ENCODE results near the gene TMEM41A. TPM values are rescaled to one million over a fixed set of nuclear protein-coding genes. Genes with fewer than 3 reads are reported as not detected.

TMEM41A gene
- total and polyA plus RNA-seq, 2 experiments from 2014 or later, result 12.4 to 15.9 TPM

DNA sequence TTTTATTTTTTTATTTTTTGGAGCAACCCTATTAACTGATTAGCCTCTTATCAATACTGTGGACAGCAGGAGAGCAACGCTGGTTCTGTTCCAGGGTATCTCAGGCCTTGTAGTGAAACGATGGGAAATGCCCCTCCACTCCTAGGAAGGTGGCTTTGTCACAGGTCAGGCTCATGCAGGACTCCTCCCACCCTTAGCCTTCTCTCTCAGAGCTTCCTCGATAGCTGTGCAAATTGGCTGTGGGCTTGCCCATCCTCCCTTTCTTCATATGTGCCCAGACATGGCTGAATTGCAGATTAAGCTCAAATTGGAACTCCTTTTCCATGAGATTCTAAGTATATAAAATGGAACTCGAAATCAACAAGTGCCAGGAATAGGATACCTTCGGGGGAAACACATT is 38.5 kb downstream of the TMEM41A start (continued):
- TF ChIP-seq, protein P1, sequence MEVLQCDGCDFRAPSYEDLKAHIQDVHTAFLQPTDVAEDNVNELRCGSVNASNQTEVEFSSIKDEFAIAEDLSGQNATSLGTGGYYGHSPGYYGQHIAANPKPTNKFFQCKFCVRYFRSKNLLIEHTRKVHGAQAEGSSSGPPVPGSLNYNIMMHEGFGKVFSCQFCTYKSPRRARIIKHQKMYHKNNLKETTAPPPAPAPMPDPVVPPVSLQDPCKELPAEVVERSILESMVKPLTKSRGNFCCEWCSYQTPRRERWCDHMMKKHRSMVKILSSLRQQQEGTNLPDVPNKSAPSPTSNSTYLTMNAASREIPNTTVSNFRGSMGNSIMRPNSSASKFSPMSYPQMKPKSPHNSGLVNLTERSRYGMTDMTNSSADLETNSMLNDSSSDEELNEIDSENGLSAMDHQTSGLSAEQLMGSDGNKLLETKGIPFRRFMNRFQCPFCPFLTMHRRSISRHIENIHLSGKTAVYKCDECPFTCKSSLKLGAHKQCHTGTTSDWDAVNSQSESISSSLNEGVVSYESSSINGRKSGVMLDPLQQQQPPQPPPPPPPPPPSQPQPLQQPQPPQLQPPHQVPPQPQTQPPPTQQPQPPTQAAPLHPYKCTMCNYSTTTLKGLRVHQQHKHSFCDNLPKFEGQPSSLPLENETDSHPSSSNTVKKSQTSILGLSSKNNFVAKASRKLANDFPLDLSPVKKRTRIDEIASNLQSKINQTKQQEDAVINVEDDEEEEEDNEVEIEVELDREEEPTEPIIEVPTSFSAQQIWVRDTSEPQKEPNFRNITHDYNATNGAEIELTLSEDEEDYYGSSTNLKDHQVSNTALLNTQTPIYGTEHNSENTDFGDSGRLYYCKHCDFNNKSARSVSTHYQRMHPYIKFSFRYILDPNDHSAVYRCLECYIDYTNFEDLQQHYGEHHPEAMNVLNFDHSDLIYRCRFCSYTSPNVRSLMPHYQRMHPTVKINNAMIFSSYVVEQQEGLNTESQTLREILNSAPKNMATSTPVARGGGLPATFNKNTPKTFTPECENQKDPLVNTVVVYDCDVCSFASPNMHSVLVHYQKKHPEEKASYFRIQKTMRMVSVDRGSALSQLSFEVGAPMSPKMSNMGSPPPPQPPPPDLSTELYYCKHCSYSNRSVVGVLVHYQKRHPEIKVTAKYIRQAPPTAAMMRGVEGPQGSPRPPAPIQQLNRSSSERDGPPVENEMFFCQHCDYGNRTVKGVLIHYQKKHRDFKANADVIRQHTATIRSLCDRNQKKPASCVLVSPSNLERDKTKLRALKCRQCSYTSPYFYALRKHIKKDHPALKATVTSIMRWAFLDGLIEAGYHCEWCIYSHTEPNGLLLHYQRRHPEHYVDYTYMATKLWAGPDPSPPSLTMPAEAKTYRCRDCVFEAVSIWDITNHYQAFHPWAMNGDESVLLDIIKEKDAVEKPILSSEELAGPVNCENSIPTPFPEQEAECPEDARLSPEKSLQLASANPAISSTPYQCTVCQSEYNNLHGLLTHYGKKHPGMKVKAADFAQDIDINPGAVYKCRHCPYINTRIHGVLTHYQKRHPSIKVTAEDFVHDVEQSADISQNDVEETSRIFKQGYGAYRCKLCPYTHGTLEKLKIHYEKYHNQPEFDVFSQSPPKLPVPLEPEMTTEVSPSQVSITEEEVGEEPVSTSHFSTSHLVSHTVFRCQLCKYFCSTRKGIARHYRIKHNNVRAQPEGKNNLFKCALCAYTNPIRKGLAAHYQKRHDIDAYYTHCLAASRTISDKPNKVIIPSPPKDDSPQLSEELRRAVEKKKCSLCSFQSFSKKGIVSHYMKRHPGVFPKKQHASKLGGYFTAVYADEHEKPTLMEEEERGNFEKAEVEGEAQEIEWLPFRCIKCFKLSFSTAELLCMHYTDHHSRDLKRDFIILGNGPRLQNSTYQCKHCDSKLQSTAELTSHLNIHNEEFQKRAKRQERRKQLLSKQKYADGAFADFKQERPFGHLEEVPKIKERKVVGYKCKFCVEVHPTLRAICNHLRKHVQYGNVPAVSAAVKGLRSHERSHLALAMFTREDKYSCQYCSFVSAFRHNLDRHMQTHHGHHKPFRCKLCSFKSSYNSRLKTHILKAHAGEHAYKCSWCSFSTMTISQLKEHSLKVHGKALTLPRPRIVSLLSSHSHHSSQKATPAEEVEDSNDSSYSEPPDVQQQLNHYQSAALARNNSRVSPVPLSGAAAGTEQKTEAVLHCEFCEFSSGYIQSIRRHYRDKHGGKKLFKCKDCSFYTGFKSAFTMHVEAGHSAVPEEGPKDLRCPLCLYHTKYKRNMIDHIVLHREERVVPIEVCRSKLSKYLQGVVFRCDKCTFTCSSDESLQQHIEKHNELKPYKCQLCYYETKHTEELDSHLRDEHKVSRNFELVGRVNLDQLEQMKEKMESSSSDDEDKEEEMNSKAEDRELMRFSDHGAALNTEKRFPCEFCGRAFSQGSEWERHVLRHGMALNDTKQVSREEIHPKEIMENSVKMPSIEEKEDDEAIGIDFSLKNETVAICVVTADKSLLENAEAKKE (CRISPR knock-in tag; IDR thresholded peaks at IDR 0.05), result no peak
- TF ChIP-seq JUNB (IDR thresholded peaks at IDR 0.05; ENCODE audit: unreplicated experiment) (no peak), ETS1 (IDR thresholded peaks at IDR 0.05) (no peak)

GRCh38 chr3:185457376-185457775 is 41.5 kb downstream of the TMEM41A start:
- Mint-ChIP-seq H3K9me3 (peaks cover 2% of the 10 kb centered on the region; the same call in 1 of the 3 replicates), H3K4me3 (no peak overlapping the region), H3K27ac (no peak overlapping the region), H3K36me3 (ENCODE audit: low read depth) (no peaks in the 10 kb centered on the region), H3K4me1 (no peaks in the 10 kb centered on the region), H3K27me3 (ENCODE audit: insufficient read depth, low read depth, poor library complexity) (no peaks in the 10 kb centered on the region)
- Histone ChIP-seq H4K20me1 (replicated peaks; ENCODE audit: insufficient read depth) (no peaks in the 10 kb centered on the region), H3K4me2 (no peak overlapping the region), H3K36me3 (ENCODE audit: insufficient read depth) (no peaks in the 10 kb centered on the region), H3K4me1 (ENCODE audit: insufficient read depth) (no peaks in the 10 kb centered on the region), H2AFZ (no peak overlapping the region), H3K79me2 (replicated peaks; ENCODE audit: insufficient read depth) (no peaks in the 10 kb centered on the region), H3F3A (replicated peaks; ENCODE audit: low read depth) (no peaks in the 10 kb centered on the region), H3K27ac (ENCODE audit: low read depth) (no peak overlapping the region), H3K9me2 (ENCODE audit: insufficient read depth) (no peaks in the 10 kb centered on the region), H3K27me3 (ENCODE audit: insufficient read depth) (no peaks in the 10 kb centered on the region), H3K4me3 (no peak overlapping the region)
- no peak for ATAC-seq
- DNase-seq (ENCODE audit: low spot score), result no peak
- TF ChIP-seq STAT1 (IDR thresholded peaks at IDR 0.05; ENCODE audit: unreplicated experiment), result no peak
- TF ChIP-seq EZH2phosphoT487 (IDR thresholded peaks at IDR 0.05; ENCODE audit: unreplicated experiment), result no peak
- TF ChIP-seq CTCF (conservative IDR thresholded peaks at IDR 0.05; ENCODE audit: low read depth in 2 of 2), result no peak
- TF ChIP-seq ZNF331 (CRISPR knock-in tag; IDR thresholded peaks at IDR 0.05; ENCODE audit: low read depth), result no peak
- TF ChIP-seq NANOG (IDR thresholded peaks at IDR 0.05; ENCODE audit: borderline replicate concordance), result no peak
- no peak for TF ChIP-seq ZNF114 (CRISPR knock-in tag; IDR thresholded peaks at IDR 0.05)
- TF ChIP-seq, protein P2, sequence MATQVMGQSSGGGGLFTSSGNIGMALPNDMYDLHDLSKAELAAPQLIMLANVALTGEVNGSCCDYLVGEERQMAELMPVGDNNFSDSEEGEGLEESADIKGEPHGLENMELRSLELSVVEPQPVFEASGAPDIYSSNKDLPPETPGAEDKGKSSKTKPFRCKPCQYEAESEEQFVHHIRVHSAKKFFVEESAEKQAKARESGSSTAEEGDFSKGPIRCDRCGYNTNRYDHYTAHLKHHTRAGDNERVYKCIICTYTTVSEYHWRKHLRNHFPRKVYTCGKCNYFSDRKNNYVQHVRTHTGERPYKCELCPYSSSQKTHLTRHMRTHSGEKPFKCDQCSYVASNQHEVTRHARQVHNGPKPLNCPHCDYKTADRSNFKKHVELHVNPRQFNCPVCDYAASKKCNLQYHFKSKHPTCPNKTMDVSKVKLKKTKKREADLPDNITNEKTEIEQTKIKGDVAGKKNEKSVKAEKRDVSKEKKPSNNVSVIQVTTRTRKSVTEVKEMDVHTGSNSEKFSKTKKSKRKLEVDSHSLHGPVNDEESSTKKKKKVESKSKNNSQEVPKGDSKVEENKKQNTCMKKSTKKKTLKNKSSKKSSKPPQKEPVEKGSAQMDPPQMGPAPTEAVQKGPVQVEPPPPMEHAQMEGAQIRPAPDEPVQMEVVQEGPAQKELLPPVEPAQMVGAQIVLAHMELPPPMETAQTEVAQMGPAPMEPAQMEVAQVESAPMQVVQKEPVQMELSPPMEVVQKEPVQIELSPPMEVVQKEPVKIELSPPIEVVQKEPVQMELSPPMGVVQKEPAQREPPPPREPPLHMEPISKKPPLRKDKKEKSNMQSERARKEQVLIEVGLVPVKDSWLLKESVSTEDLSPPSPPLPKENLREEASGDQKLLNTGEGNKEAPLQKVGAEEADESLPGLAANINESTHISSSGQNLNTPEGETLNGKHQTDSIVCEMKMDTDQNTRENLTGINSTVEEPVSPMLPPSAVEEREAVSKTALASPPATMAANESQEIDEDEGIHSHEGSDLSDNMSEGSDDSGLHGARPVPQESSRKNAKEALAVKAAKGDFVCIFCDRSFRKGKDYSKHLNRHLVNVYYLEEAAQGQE (IDR thresholded peaks at IDR 0.05; ENCODE audit: unreplicated experiment), result no peak
- no peak for TF ChIP-seq POLR2AphosphoS5 (IDR thresholded peaks at IDR 0.05; ENCODE audit: low read depth)
- TF ChIP-seq JUNB (IDR thresholded peaks at IDR 0.05; ENCODE audit: unreplicated experiment), result no peak
- no peak for TF ChIP-seq ETS1 (IDR thresholded peaks at IDR 0.05)
